ENCODE results near the gene COP1.

DNA sequence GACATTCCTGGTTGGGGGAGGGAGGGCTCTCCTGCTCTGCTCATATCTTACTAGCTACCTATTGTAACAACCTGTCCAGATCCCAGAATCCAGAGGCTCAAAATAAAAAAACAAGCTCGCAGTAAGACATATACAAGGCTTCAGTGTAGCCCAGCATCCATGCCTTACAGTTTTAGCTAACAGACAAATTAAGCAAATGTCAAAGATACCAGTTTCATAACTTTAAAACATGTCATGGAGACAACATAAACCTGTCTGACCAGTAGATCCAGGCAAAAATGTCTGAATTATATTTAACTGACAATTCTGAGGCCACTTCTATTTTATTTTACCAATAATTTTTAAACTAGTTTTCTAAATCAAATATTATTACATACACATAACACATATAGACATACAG lies 295.9 kb downstream of the COP1 start:
- TF ChIP-seq POLR2A (IDR thresholded peaks at IDR 0.05), result no peak
- TF ChIP-seq, protein P1, sequence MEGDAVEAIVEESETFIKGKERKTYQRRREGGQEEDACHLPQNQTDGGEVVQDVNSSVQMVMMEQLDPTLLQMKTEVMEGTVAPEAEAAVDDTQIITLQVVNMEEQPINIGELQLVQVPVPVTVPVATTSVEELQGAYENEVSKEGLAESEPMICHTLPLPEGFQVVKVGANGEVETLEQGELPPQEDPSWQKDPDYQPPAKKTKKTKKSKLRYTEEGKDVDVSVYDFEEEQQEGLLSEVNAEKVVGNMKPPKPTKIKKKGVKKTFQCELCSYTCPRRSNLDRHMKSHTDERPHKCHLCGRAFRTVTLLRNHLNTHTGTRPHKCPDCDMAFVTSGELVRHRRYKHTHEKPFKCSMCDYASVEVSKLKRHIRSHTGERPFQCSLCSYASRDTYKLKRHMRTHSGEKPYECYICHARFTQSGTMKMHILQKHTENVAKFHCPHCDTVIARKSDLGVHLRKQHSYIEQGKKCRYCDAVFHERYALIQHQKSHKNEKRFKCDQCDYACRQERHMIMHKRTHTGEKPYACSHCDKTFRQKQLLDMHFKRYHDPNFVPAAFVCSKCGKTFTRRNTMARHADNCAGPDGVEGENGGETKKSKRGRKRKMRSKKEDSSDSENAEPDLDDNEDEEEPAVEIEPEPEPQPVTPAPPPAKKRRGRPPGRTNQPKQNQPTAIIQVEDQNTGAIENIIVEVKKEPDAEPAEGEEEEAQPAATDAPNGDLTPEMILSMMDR (IDR thresholded peaks at IDR 0.05), result no peak

Data from vagina (tissue), 2 donors.